Measurements from ENCODE around the gene RBMY1B. TPM values are rescaled to one million over a fixed set of nuclear protein-coding genes. Genes with fewer than 3 reads are reported as not detected.

Gene RBMY1B
- total RNA-seq = not detected

DNA sequence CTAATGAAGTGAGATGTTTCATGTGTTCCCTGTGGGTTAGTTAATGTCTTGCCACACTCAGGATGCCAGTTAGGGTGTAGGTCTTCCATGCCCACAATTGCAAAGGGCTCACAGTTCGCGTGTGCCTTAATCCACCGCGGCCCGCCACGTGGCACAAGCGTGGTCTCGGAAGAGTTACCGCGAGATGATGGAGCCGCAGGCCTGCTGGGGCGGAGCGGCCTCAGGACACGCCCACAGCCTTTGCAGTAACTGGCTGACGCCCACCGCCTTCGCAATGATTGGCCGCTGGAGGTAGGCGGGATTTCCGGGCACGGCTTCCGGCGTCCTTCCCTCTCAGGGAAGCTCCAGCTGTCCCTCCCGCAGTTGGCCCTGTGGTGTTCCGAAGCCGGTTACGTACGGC, at the start of gene RBMY1B:
TSS of gene RBMY1B (plus strand) at position 301 of the 400 bp plus-strand sequence. CDS start 2,013 bp downstream, outside the sequence.

DNA sequence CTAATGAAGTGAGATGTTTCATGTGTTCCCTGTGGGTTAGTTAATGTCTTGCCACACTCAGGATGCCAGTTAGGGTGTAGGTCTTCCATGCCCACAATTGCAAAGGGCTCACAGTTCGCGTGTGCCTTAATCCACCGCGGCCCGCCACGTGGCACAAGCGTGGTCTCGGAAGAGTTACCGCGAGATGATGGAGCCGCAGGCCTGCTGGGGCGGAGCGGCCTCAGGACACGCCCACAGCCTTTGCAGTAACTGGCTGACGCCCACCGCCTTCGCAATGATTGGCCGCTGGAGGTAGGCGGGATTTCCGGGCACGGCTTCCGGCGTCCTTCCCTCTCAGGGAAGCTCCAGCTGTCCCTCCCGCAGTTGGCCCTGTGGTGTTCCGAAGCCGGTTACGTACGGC, 23.4 kb downstream of the RBMY1B start, which contains the start of gene RBMY1A1:
TSS of gene RBMY1A1 (plus strand) at position 301 of the 400 bp plus-strand sequence. CDS start 2,013 bp downstream, outside the sequence.

Other genes with a start within 250 kb of the RBMY1B start
- gene RBMY1A1, start 23.5 kb downstream of the RBMY1B start, total RNA-seq = not detected

Measured in camera-type eye (tissue), 1 donor.